H1 (cell line): Measurements from ENCODE around the gene NRL. TPM values are rescaled to one million over a fixed set of nuclear protein-coding genes. Genes with fewer than 3 reads are reported as not detected.

Experiments used
- CTCF ChIA-PET: fragments of 300-600 bp; sonication (Branson Sonifier 250); formaldehyde crosslinking; loops from one replicate; lab custom pipeline; 2021; ENCODE audit not compliant: partially characterized antibody; lab: Charles Lee
- POLR2A ChIA-PET: fragments of 300-600 bp; sonication (Branson Sonifier 250); formaldehyde crosslinking; loops from one replicate; lab custom pipeline; 2021; ENCODE audit warnings: inconsistent platforms; ENCODE audit not compliant: partially characterized antibody; lab: Charles Lee
- DNase-seq, 2 experiments: peaks; one replicate each; pipeline versions ENCODE4 v3.0.0 to v3.0.0-alpha.2; 2010 to 2022; ENCODE audit warnings: low spot score in 2 of 2, low read depth in 1 of 2, mixed read lengths in 1 of 2
- FAIRE-seq: peaks from 2 replicates; lab custom pipeline; 2011; peaks lifted over from hg19 to GRCh38; lab: Jason Lieb, UNC
- H2AFZ ChIP-seq: 2 replicates; pipeline ENCODE4 v1.8.1; 2012; ENCODE audit warnings: low read length, inconsistent platforms
- H2AK5ac ChIP-seq: 2 replicates; pipeline ENCODE4 v1.6.1; 2013; ENCODE audit warnings: low read depth, low read length
- H2BK120ac ChIP-seq: replicated peaks from 2 replicates; pipeline ENCODE3; 2013; ENCODE audit warnings: low read depth, low read length, inconsistent platforms
- H2BK12ac ChIP-seq: 2 replicates; pipeline ENCODE4 v1.6.1; 2013; ENCODE audit warnings: low read depth, low read length
- H2BK15ac ChIP-seq: 2 replicates; pipeline ENCODE4 v1.6.1; 2013; ENCODE audit warnings: low read length
- H2BK20ac ChIP-seq: 2 replicates; pipeline ENCODE4 v1.6.1; 2013; ENCODE audit warnings: low read length
- H2BK5ac ChIP-seq: 2 replicates; pipeline ENCODE4 v1.6.1; 2013; ENCODE audit warnings: low read depth, low read length
- H3K14ac ChIP-seq: 2 replicates; pipeline ENCODE4 v1.6.1; 2013; ENCODE audit warnings: inconsistent platforms; ENCODE audit not compliant: insufficient read length
- H3K18ac ChIP-seq: 2 replicates; pipeline ENCODE4 v1.6.1; 2013; ENCODE audit warnings: low read length; ENCODE audit errors: extremely low read depth
- H3K23ac ChIP-seq: 2 replicates; pipeline ENCODE4 v1.6.1; 2013; ENCODE audit warnings: inconsistent platforms; ENCODE audit not compliant: insufficient read length
- H3K23me2 ChIP-seq: 2 replicates; pipeline ENCODE4 v1.6.1; 2013; ENCODE audit warnings: low read depth, low read length
- H3K27ac ChIP-seq: 2 replicates; pipeline ENCODE4 v1.6.1; 2011; ENCODE audit warnings: low read depth, low read length, inconsistent platforms
- H3K27me3 ChIP-seq, 4 experiments: replicated peaks in 1 of 4; 1 replicate in 1 of 4; 2 replicates in 3 of 4; pipeline versions ENCODE4 v1.6.1 to v1.8.1; 2011 to 2013; ENCODE audit warnings: low read length in 3 of 4, mild to moderate bottlenecking in 3 of 4, inconsistent platforms in 2 of 4, mixed read lengths in 2 of 4, moderate library complexity in 1 of 4; ENCODE audit not compliant: control insufficient read depth in 3 of 4, insufficient read depth in 3 of 4; ENCODE audit errors: extremely low read depth in 1 of 4
- H3K36me3 ChIP-seq, 4 experiments: 2 replicates each; pipeline versions ENCODE4 v1.6.1 to v1.8.1; 2011 to 2013; ENCODE audit warnings: mild to moderate bottlenecking in 4 of 4, low read length in 3 of 4, moderate library complexity in 2 of 4, control low read depth in 1 of 4, inconsistent platforms in 1 of 4; ENCODE audit not compliant: insufficient read depth in 4 of 4, control insufficient read depth in 2 of 4
- H3K4ac ChIP-seq: replicated peaks from 2 replicates; pipeline ENCODE3; 2013; ENCODE audit warnings: low read length, low read depth, mixed read lengths, inconsistent platforms; ENCODE audit not compliant: insufficient read length
- H3K4me1 ChIP-seq, 4 experiments: replicated peaks in 1 of 4; 1 replicate in 1 of 4; 2 replicates in 3 of 4; pipeline versions ENCODE4 v1.6.1 to v1.8.1; 2011 to 2013; ENCODE audit warnings: low read length in 3 of 4, inconsistent platforms in 2 of 4, mixed read lengths in 1 of 4; ENCODE audit not compliant: insufficient read depth in 4 of 4, control insufficient read depth in 3 of 4
- H3K4me2 ChIP-seq, 2 experiments: 2 replicates each; pipeline versions ENCODE4 v1.6.1 to v1.8.1; 2011 to 2013; ENCODE audit warnings: low read depth in 2 of 2, low read length in 2 of 2, control low read depth in 1 of 2, inconsistent platforms in 1 of 2, mild to moderate bottlenecking in 1 of 2; ENCODE audit not compliant: insufficient read depth in 1 of 2
- H3K4me3 ChIP-seq, 4 experiments: fragments of 200-600, 300-600 bp in 1 of 4; sonication (generic), shearing (Covaris generic), sonication (Bioruptor Twin) in 1 of 4; 2 replicates each; pipeline versions ENCODE4 v1.5.1 to v1.8.1; 2011 to 2016; ENCODE audit warnings: low read length in 4 of 4, low read depth in 3 of 4, control low read depth in 2 of 4, inconsistent platforms in 2 of 4, mild to moderate bottlenecking in 2 of 4, mixed read lengths in 1 of 4, moderate library complexity in 1 of 4; ENCODE audit not compliant: insufficient read depth in 2 of 4; ENCODE audit errors: extremely low read depth in 1 of 4
- H3K56ac ChIP-seq: replicated peaks from 2 replicates; pipeline ENCODE3; 2013; ENCODE audit warnings: low read depth, mild to moderate bottlenecking, mixed read lengths, low read length, inconsistent platforms; ENCODE audit not compliant: insufficient read length
- H3K79me1 ChIP-seq: 2 replicates; pipeline ENCODE4 v1.6.1; 2013; ENCODE audit warnings: low read depth, low read length, control low read depth
- H3K79me2 ChIP-seq, 2 experiments: 2 replicates each; pipeline versions ENCODE4 v1.6.1 to v1.8.1; 2012 to 2013; ENCODE audit warnings: low read length in 2 of 2, mild to moderate bottlenecking in 2 of 2, inconsistent platforms in 1 of 2; ENCODE audit not compliant: insufficient read depth in 2 of 2, control insufficient read depth in 1 of 2
- H3K9ac ChIP-seq, 4 experiments: replicated peaks in 1 of 4; 1 replicate in 1 of 4; 2 replicates in 3 of 4; pipeline versions ENCODE4 v1.6.1 to v1.8.1; 2011 to 2013; ENCODE audit warnings: low read depth in 3 of 4, low read length in 3 of 4, control low read depth in 2 of 4, mild to moderate bottlenecking in 2 of 4, moderate library complexity in 2 of 4, inconsistent platforms in 1 of 4; ENCODE audit errors: extremely low read depth in 1 of 4
- H3K9me3 ChIP-seq, 2 experiments: 2 replicates each; pipeline versions ENCODE4 v1.6.1 to v1.8.1; 2012 to 2013; ENCODE audit warnings: mild to moderate bottlenecking in 2 of 2, moderate library complexity in 2 of 2, control low read depth in 1 of 2, inconsistent platforms in 1 of 2, low read depth in 1 of 2, low read length in 1 of 2, mixed read lengths in 1 of 2; ENCODE audit not compliant: insufficient read depth in 2 of 2
- H4K20me1 ChIP-seq, 2 experiments: replicated peaks in 1 of 2; 2 replicates each; pipeline versions ENCODE3 to v1.8.1; 2011 to 2013; ENCODE audit warnings: inconsistent platforms in 2 of 2, low read length in 2 of 2, mild to moderate bottlenecking in 1 of 2; ENCODE audit not compliant: insufficient read depth in 2 of 2, control insufficient read depth in 1 of 2
- H4K5ac ChIP-seq: 2 replicates; pipeline ENCODE4 v1.6.1; 2013; ENCODE audit warnings: low read length, low read depth, mixed read lengths, inconsistent platforms; ENCODE audit not compliant: insufficient read length
- H4K8ac ChIP-seq: 2 replicates; pipeline ENCODE4 v1.8.0; 2013; ENCODE audit warnings: mild to moderate bottlenecking, moderate library complexity, low read length, inconsistent platforms; ENCODE audit not compliant: insufficient read depth; ENCODE audit errors: extremely low read depth
- H4K91ac ChIP-seq: replicated peaks from 2 replicates; pipeline ENCODE3; 2013; ENCODE audit warnings: low read length, mixed read lengths, inconsistent platforms; ENCODE audit not compliant: insufficient read length
- HDAC2 ChIP-seq, 2 experiments: fragments of 300-600 bp in 1 of 2; sonication (generic) in 1 of 2; IDR thresholded peaks; 2 replicates each; pipeline ENCODE4 v1.6.1; 2011 to 2012; ENCODE audit warnings: low read depth in 2 of 2, low read length in 2 of 2, mild to moderate bottlenecking in 2 of 2, moderate library complexity in 2 of 2, borderline replicate concordance in 1 of 2, inconsistent platforms in 1 of 2
- POLR2A ChIP-seq, 2 experiments: IDR thresholded peaks; 1 replicate in 1 of 2; 2 replicates in 1 of 2; pipeline ENCODE4 v1.6.1; 2011; ENCODE audit warnings: low read depth in 2 of 2, low read length in 2 of 2, mild to moderate bottlenecking in 2 of 2; ENCODE audit errors: control extremely low read depth in 1 of 2
- RBBP5 ChIP-seq: IDR thresholded peaks from 2 replicates; pipeline ENCODE4 v1.7.1; 2012; ENCODE audit warnings: low read depth, mild to moderate bottlenecking, inconsistent platforms, low read length, moderate library complexity, borderline replicate concordance
- WGBS, 2 experiments: shearing (Covaris generic) in 1 of 2; methylation state at CpG; one replicate each; pipeline versions ENCODE4 v1.1.6 to v1.1.7; 2013 to 2015; ENCODE audit warnings: low lambda C conversion rate in 2 of 2, mixed read lengths in 2 of 2, inconsistent platforms in 1 of 2, low coverage in 1 of 2, missing lambda C conversion rate in 1 of 2; ENCODE audit not compliant: insufficient replicate concordance in 2 of 2, insufficient coverage in 1 of 2, insufficient read length in 1 of 2; ENCODE audit errors: extremely low coverage in 1 of 2, missing lambda C conversion rate in 1 of 2; 5-methylcytosine and 5-hydroxymethylcytosine counted together
- polyA plus RNA-seq, 7 experiments: library from polyadenylated mRNA; depleted of rRNA in 3 of 7; stranded (reverse) in 5 of 7; unstranded in 2 of 7; fragments of >200 nt in 5 of 7; fragments of 200-250 nt in 2 of 7; gene quantifications; 1 replicate in 5 of 7; 2 replicates in 1 of 7; 4 replicates in 1 of 7; pipeline versions ENCODE4 v1.2.1 to v1.2.3, GENCODE V29; 2011 to 2013; ENCODE audit warnings: missing spikeins in 2 of 7, mixed read lengths in 2 of 7
- total RNA-seq: library from RNA; stranded (reverse); fragmentation: NEBNext Ultra II Directional; extraction: Animal tissue kit (Norgen Biotek cat#: 25700); gene quantifications from 2 replicates; pipeline ENCODE4 v1.2.1, GENCODE V29; 2021

Gene NRL
- total and polyA plus RNA-seq, 2 of the 8 experiments (the other 6 are each of a cell fraction or from before 2014, with no cell fraction given) = 1.1 to 2.2 TPM

DNA sequence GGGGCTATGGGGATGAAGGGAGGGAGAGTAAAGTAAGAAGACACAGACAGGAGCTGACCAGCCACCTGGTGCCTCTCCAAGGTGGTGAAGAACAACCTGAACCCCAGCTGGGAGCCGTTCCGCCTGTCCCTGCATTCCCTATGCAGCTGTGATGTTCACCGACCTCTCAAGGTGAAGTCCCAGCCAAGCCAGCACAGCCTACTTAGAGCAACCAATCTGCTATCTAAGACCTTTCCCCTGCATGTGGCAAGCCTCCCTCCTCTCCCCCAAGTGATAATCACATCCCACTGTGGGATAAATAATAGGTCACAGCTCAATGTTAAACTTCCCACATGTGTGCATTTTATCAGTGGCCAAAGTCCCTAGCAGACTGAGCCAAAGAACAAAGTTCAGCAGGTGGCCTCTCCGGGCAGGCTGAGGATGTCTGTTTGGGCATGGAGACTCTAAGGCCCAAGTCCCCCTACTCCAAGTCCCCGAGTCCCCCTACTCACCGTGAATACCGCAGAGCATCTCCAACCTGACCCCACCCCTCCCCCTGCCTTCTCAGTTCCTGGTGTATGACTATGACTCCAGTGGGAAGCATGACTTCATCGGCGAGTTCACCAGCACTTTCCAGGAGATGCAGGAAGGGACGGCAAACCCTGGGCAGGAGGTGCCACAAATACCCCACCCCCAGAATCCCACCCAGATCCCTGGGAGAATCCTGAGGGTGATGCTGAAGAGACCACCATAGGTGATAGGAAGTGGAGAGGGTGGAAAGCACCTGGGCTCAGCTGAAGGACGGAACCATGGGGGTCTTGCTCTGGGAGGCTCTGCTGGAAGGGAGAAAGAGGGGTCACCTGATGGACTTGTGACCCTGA lies 39.9 kb downstream of the NRL start:
- Histone ChIP-seq H3K14ac (no peak overlapping the region), H3K4me3 (no peak overlapping the region), H2BK20ac (no peak overlapping the region), H3K27ac (no peak overlapping the region), H3K18ac (no peak overlapping the region), H4K5ac (no peak overlapping the region), H2BK120ac (no peak overlapping the region), H3K4me2 (no peak overlapping the region), H2BK5ac (no peak overlapping the region), H2BK15ac (no peak overlapping the region), H3K4ac (no peak overlapping the region), H3K23me2 (no peaks in the 10 kb centered on the region), H2AK5ac (no peak overlapping the region), H3K23ac (no peak overlapping the region), H3K4me1 (peaks cover 0 to 3% (median under 1%) of the 10 kb centered on the region in 4 experiments; a peak in 5 of 7 replicates), H3K79me1 (no peaks in the 10 kb centered on the region), H2BK12ac (no peak overlapping the region), H4K91ac (no peak overlapping the region), H3K27me3 (no peaks in the 10 kb centered on the region), H4K8ac (no peak overlapping the region; the same call in 1 of the 2 replicates), H3K9me3 (no peaks in the 10 kb centered on the region), H3K79me2 (no peaks in the 10 kb centered on the region), H3K9ac (no peak overlapping the region), H4K20me1 (no peaks in the 10 kb centered on the region), H3K56ac (no peak overlapping the region), H2AFZ (no peak overlapping the region), H3K36me3 (no peaks in the 10 kb centered on the region)
- 88% methylated on average over 10 of the region's 11 CpGs; no CpG with 5 or more reads in 1 of the 2 experiments for WGBS, 2 experiments
- no peak for DNase-seq
- ChIA-PET CTCF (interaction anchor here (1.0 to 23.8 kb wide), 12 partner anchors 8 to 60 kb away, joined by 3 to 316 read pairs (median 5); partner anchors contain the start of gene PCK2), POLR2A (interaction anchor here (0.6 to 27.2 kb wide), 7 partner anchors 10 to 50 kb away, joined by 3 to 626 read pairs (median 3); partner anchors contain the start of genes DCAF11, NRL and PCK2)
- no peak for FAIRE-seq
- no peak for TF ChIP-seq POLR2A (IDR thresholded peaks at IDR 0.05; ENCODE audit: control extremely low read depth in 1 of 2, low read depth in 2 of 2, low read length in 2 of 2)
- no peak for TF ChIP-seq RBBP5
- TF ChIP-seq HDAC2 (IDR thresholded peaks at IDR 0.05; ENCODE audit: borderline replicate concordance in 1 of 2, low read depth in 2 of 2, low read length in 2 of 2) = no peak
